Sigmoid colon (tissue), 4 donors: ENCODE measurements around the gene KCNIP4.

Experiments
- CTCF ChIP-seq, 4 experiments: fragments of 450-650 bp in 3 of 4; fragments of 200-600 bp in 1 of 4; IDR thresholded peaks; one replicate each; pipeline ENCODE4 v1.5.1; 2016 to 2019; ENCODE audit warnings: antibody characterized with exemption in 4 of 4, mild to moderate bottlenecking in 3 of 4, moderate library complexity in 2 of 4
- EP300 ChIP-seq, 4 donors: sonication (generic); formaldehyde crosslinking; IDR thresholded peaks; one replicate each; pipeline ENCODE4 v1.6.1; 2017; ENCODE audit warnings: antibody characterized with exemption in 4 of 4
- POLR2A ChIP-seq, 2 donors: fragments of 450-650 bp; IDR thresholded peaks; one replicate each; pipeline ENCODE4 v1.6.1; 2016; ENCODE audit warnings: antibody characterized with exemption in 2 of 2, mild to moderate bottlenecking in 2 of 2, moderate library complexity in 2 of 2

GRCh38 chr4:21915761-21916160 lies 32.8 kb downstream of the KCNIP4 start:
- no peak for TF ChIP-seq CTCF (IDR thresholded peaks at IDR 0.05)
- no peak for TF ChIP-seq POLR2A (IDR thresholded peaks at IDR 0.05)
- no peak for TF ChIP-seq EP300 (IDR thresholded peaks at IDR 0.05)
